Mononuclear cell (primary cell): ENCODE results near the gene NUDT7. TPM values are rescaled to one million over a fixed set of nuclear protein-coding genes. Genes with fewer than 3 reads are reported as not detected.

Source experiments
- H3K27me3 ChIP-seq: 2 replicates; pipeline ENCODE4 v1.6.0; 2011; ENCODE audit warnings: low read length, control low read depth; ENCODE audit not compliant: insufficient read depth
- H3K4me1 ChIP-seq: 2 replicates; pipeline ENCODE4 v1.5.1; 2011; ENCODE audit warnings: mild to moderate bottlenecking, low read length, control low read depth; ENCODE audit not compliant: insufficient read depth
- H3K4me3 ChIP-seq: 2 replicates; pipeline ENCODE4 v1.5.1; 2011; ENCODE audit warnings: mild to moderate bottlenecking, low read length, moderate library complexity
- H3K9me3 ChIP-seq: 2 replicates; pipeline ENCODE4 v1.5.1; 2011; ENCODE audit warnings: low read depth, mild to moderate bottlenecking, control low read depth, low read length
- total RNA-seq: library from RNA; depleted of rRNA; stranded (reverse); fragments of >200 nt; gene quantifications from one replicate; pipeline ENCODE4 v1.2.3, GENCODE V29; 2012

NUDT7 gene
- total RNA-seq, 1 donor, result 1.5 TPM

- no peaks in the 10 kb centered on the region for H3K4me1 ChIP-seq
- H3K27me3 ChIP-seq, result no peaks in the 10 kb centered on the region
- H3K9me3 ChIP-seq, result no peaks in the 10 kb centered on the region
- H3K4me3 ChIP-seq, result no peak overlapping the region
These were observed 26.2 kb downstream of the NUDT7 start for GRCh38 chr16:77748421-77749005.

- no peaks in the 10 kb centered on the region for H3K27me3 ChIP-seq
- H3K4me3 ChIP-seq, result no peak overlapping the region
- H3K4me1 ChIP-seq, result no peaks in the 10 kb centered on the region
- H3K9me3 ChIP-seq, result no peaks in the 10 kb centered on the region
These were observed 27.1 kb downstream of the NUDT7 start for GRCh38 chr16:77749415-77749814.

GRCh38 chr16:77758046-77758445 lies 35.7 kb downstream of the NUDT7 start:
- Histone ChIP-seq H3K27me3 (no peaks in the 10 kb centered on the region), H3K4me3 (no peak overlapping the region), H3K9me3 (no peaks in the 10 kb centered on the region), H3K4me1 (no peaks in the 10 kb centered on the region)

GRCh38 chr16:77758508-77758907 lies 36.2 kb downstream of the NUDT7 start:
- H3K4me3 ChIP-seq, result no peak overlapping the region
- no peaks in the 10 kb centered on the region for H3K27me3 ChIP-seq
- H3K9me3 ChIP-seq, result no peaks in the 10 kb centered on the region
- no peaks in the 10 kb centered on the region for H3K4me1 ChIP-seq

- Histone ChIP-seq H3K4me3 (no peak overlapping the region), H3K27me3 (no peaks in the 10 kb centered on the region), H3K4me1 (no peaks in the 10 kb centered on the region), H3K9me3 (no peaks in the 10 kb centered on the region)
These were observed 36.9 kb downstream of the NUDT7 start for GRCh38 chr16:77759201-77759600.

GRCh38 chr16:77759821-77760220 lies 37.5 kb downstream of the NUDT7 start:
- H3K9me3 ChIP-seq, result no peaks in the 10 kb centered on the region
- no peaks in the 10 kb centered on the region for H3K27me3 ChIP-seq
- H3K4me1 ChIP-seq, result no peaks in the 10 kb centered on the region
- H3K4me3 ChIP-seq, result no peak overlapping the region

- Histone ChIP-seq H3K4me1 (no peaks in the 10 kb centered on the region), H3K27me3 (no peaks in the 10 kb centered on the region), H3K9me3 (no peaks in the 10 kb centered on the region), H3K4me3 (no peak overlapping the region)
These were observed 38.5 kb downstream of the NUDT7 start for GRCh38 chr16:77760800-77761199.

- Histone ChIP-seq H3K4me1 (no peaks in the 10 kb centered on the region), H3K4me3 (no peak overlapping the region), H3K9me3 (no peaks in the 10 kb centered on the region), H3K27me3 (no peaks in the 10 kb centered on the region)
These were observed 38.9 kb downstream of the NUDT7 start for GRCh38 chr16:77761204-77761603.

- Histone ChIP-seq H3K4me1 (no peaks in the 10 kb centered on the region), H3K9me3 (no peaks in the 10 kb centered on the region), H3K4me3 (no peak overlapping the region), H3K27me3 (no peaks in the 10 kb centered on the region)
These were observed 39.9 kb downstream of the NUDT7 start for GRCh38 chr16:77762262-77762661.

- H3K4me1 ChIP-seq, result no peaks in the 10 kb centered on the region
- no peaks in the 10 kb centered on the region for H3K9me3 ChIP-seq
- no peak overlapping the region for H3K4me3 ChIP-seq
- no peaks in the 10 kb centered on the region for H3K27me3 ChIP-seq
These were observed 41.7 kb downstream of the NUDT7 start for GRCh38 chr16:77763994-77764393.

- Histone ChIP-seq H3K9me3 (no peaks in the 10 kb centered on the region), H3K4me3 (no peak overlapping the region), H3K4me1 (no peaks in the 10 kb centered on the region), H3K27me3 (no peaks in the 10 kb centered on the region)
These were observed 44.9 kb downstream of the NUDT7 start for GRCh38 chr16:77767211-77767610.

GRCh38 chr16:77767826-77768225 lies 45.5 kb downstream of the NUDT7 start:
- H3K4me3 ChIP-seq, result no peak overlapping the region
- no peaks in the 10 kb centered on the region for H3K27me3 ChIP-seq
- H3K4me1 ChIP-seq, result no peaks in the 10 kb centered on the region
- H3K9me3 ChIP-seq, result no peaks in the 10 kb centered on the region

- no peaks in the 10 kb centered on the region for H3K4me1 ChIP-seq
- H3K4me3 ChIP-seq, result no peak overlapping the region
- H3K9me3 ChIP-seq, result no peaks in the 10 kb centered on the region
- H3K27me3 ChIP-seq, result no peaks in the 10 kb centered on the region
These were observed 53.9 kb downstream of the NUDT7 start for GRCh38 chr16:77775911-77776909.

GRCh38 chr16:77777745-77778144 lies 55.4 kb downstream of the NUDT7 start:
- H3K27me3 ChIP-seq, result no peaks in the 10 kb centered on the region
- H3K9me3 ChIP-seq, result no peaks in the 10 kb centered on the region
- no peak overlapping the region for H3K4me3 ChIP-seq
- no peaks in the 10 kb centered on the region for H3K4me1 ChIP-seq

- Histone ChIP-seq H3K27me3 (peaks cover 2% of the 10 kb centered on the region), H3K4me1 (no peaks in the 10 kb centered on the region), H3K9me3 (no peaks in the 10 kb centered on the region), H3K4me3 (no peak overlapping the region)
These were observed 58.1 kb downstream of the NUDT7 start for GRCh38 chr16:77780378-77780837.
